ENCODE data around the gene ZMYND15. TPM values are rescaled to one million over a fixed set of nuclear protein-coding genes. Genes with fewer than 3 reads are reported as not detected.
A peak's percentile ranks its signal among the peaks of the same experiment; 100 is the strongest.

The ZMYND15 gene
- total RNA-seq, 1 donor from 2014 or later: not detected

DNA sequence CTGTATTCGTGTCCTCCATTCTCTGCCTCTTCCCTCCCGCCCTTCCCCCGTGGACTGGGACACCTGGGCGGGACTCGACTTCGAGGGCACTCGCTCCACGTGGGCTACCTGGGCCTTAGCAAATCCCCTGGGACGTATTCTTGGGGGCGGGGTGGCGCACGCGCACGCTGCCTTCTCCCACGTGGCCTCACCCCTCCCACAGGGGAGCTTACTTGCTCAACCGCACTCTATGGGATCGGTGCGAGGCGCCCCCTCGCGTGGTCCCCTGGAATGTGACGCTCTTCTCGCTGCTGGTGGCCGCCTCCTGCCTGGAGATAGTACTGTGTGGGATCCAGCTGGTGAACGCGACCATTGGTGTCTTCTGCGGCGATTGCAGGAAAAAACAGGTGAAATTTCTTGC is 43.0 kb downstream of the ZMYND15 start:
- TF ChIP-seq, protein P1, sequence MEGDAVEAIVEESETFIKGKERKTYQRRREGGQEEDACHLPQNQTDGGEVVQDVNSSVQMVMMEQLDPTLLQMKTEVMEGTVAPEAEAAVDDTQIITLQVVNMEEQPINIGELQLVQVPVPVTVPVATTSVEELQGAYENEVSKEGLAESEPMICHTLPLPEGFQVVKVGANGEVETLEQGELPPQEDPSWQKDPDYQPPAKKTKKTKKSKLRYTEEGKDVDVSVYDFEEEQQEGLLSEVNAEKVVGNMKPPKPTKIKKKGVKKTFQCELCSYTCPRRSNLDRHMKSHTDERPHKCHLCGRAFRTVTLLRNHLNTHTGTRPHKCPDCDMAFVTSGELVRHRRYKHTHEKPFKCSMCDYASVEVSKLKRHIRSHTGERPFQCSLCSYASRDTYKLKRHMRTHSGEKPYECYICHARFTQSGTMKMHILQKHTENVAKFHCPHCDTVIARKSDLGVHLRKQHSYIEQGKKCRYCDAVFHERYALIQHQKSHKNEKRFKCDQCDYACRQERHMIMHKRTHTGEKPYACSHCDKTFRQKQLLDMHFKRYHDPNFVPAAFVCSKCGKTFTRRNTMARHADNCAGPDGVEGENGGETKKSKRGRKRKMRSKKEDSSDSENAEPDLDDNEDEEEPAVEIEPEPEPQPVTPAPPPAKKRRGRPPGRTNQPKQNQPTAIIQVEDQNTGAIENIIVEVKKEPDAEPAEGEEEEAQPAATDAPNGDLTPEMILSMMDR (IDR thresholded peaks at IDR 0.05; ENCODE audit: unreplicated experiment): no peak
- peak overlapping the region; percentile 8 for H3K4me3 Mint-ChIP-seq (ENCODE audit: unreplicated experiment)
- peaks cover 4% of the 10 kb centered on the region for H3K27me3 Mint-ChIP-seq (ENCODE audit: unreplicated experiment)
- no peak overlapping the region for H3K27ac Mint-ChIP-seq (ENCODE audit: unreplicated experiment)
- peaks cover 5% of the 10 kb centered on the region for H3K4me1 Mint-ChIP-seq (ENCODE audit: unreplicated experiment)
- H3K9me3 Mint-ChIP-seq (ENCODE audit: unreplicated experiment): no peaks in the 10 kb centered on the region
- DNase-seq (ENCODE audit: low spot score): no peak
- no peaks in the 10 kb centered on the region for H3K36me3 Mint-ChIP-seq (ENCODE audit: low read depth, unreplicated experiment)

DNA sequence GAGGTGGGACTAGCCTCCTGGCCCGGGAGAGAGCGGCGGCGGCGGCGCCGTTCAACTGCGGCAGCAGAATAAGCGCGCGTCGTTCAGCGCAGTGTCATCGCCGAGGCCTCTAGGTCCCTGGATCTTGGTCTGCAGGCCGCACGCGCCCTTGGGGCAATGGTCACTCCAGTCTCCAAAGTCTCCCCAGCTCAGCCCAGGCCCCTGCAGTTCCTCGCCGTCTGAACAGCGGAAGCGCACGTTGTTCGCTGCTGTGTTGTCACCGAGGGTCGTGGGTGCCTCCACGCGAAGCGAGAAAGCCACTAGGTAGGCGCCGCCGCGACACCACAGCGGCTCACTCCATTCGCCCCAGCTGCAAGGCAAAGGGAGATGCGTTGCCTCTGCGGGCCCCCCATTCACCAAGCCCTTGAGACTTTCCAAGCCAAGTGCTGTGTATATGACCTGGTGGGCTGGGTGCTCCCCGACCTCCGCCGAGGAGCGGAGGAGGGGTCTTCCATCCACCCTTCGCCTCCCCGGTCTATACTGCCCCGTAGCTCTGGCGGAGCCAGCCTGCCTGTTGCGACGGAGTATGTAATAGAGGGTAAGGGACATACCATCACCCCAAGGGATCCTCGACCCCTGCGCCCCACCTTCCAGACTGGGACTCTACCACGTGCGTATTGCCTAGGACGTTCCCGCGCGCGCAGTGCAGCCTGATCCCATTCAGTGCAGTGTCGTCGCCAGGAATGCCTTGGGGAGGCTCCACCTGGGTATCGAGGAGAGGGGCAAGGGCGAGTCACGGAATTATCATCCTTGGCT is 45.9 kb downstream of the ZMYND15 start:
- peaks cover 5% of the 10 kb centered on the region for H3K4me1 Mint-ChIP-seq (ENCODE audit: unreplicated experiment)
- H3K27ac Mint-ChIP-seq (ENCODE audit: unreplicated experiment): no peak overlapping the region
- DNase-seq (ENCODE audit: low spot score): no peak
- TF ChIP-seq, protein P1 (IDR thresholded peaks at IDR 0.05; ENCODE audit: unreplicated experiment): no peak
- peaks cover 6% of the 10 kb centered on the region for H3K27me3 Mint-ChIP-seq (ENCODE audit: unreplicated experiment)
- no peaks in the 10 kb centered on the region for H3K9me3 Mint-ChIP-seq (ENCODE audit: unreplicated experiment)
- H3K36me3 Mint-ChIP-seq (ENCODE audit: low read depth, unreplicated experiment): peaks cover 3% of the 10 kb centered on the region
- no peak overlapping the region for H3K4me3 Mint-ChIP-seq (ENCODE audit: unreplicated experiment)

DNA sequence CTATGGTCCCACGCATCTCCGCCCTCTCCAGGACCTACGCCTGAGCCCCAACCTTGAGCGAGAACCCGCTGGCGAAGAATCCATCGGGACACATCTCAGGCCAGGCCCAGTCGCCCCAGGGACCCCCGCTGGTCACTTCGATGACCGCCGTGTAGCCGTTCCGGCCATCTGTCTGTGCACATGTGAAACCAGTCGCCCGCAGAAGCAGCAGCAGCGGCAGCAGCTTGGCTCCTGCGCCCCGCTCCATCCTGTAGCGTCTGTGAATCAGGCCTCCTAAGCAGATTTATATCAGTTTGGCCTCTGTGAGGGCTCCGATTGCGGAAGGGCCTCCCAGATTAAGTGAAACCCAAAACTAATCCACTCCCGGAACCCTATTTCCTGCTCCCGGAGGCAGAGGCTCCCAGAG is 46.5 kb downstream of the ZMYND15 start, which contains the start of gene VMO1:
TSS of gene VMO1 (minus strand) at position 259 of the 406 bp plus-strand sequence. CDS start at position 247, 12 bp downstream.
- TF ChIP-seq, protein P1 (IDR thresholded peaks at IDR 0.05; ENCODE audit: unreplicated experiment): no peak
- Mint-ChIP-seq H3K27me3 (ENCODE audit: unreplicated experiment) (peaks cover 9% of the 10 kb centered on the region), H3K27ac (ENCODE audit: unreplicated experiment) (no peak within 1 kb of the TSS), H3K9me3 (ENCODE audit: unreplicated experiment) (no peaks in the 10 kb centered on the region), H3K4me1 (ENCODE audit: unreplicated experiment) (peaks cover 8% of the 10 kb centered on the region), H3K4me3 (ENCODE audit: unreplicated experiment) (no peak within 1 kb of the TSS), H3K36me3 (ENCODE audit: low read depth, unreplicated experiment) (peaks cover 3% of the 10 kb centered on the region)
- no peak for DNase-seq (ENCODE audit: low spot score)

DNA sequence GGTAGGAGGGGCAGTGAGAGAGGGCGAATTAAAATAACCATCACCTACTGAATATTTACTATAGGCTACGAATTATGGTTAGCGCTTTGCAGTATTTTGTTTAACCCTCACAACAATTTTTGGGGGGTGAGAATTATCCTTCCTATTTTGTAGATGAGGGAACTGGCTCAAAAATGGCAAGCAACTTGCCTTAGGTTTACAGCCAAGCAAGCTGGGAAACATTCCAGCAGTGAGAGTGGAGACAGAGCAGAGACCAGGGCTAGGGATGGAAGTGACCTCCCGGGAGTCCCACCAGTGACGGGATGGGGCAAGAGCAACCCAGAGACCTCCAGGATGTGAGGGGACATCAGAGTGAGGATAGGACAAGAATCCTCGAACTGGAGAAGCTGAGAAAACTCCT is 46.9 kb downstream of the ZMYND15 start:
- Mint-ChIP-seq H3K4me1 (ENCODE audit: unreplicated experiment) (peaks cover 8% of the 10 kb centered on the region), H3K36me3 (ENCODE audit: low read depth, unreplicated experiment) (peaks cover 3% of the 10 kb centered on the region), H3K4me3 (ENCODE audit: unreplicated experiment) (no peak overlapping the region), H3K27ac (ENCODE audit: unreplicated experiment) (no peak overlapping the region), H3K9me3 (ENCODE audit: unreplicated experiment) (no peaks in the 10 kb centered on the region), H3K27me3 (ENCODE audit: unreplicated experiment) (peaks cover 11% of the 10 kb centered on the region)
- TF ChIP-seq, protein P1 (IDR thresholded peaks at IDR 0.05; ENCODE audit: unreplicated experiment): no peak
- DNase-seq (ENCODE audit: low spot score): no peak

DNA sequence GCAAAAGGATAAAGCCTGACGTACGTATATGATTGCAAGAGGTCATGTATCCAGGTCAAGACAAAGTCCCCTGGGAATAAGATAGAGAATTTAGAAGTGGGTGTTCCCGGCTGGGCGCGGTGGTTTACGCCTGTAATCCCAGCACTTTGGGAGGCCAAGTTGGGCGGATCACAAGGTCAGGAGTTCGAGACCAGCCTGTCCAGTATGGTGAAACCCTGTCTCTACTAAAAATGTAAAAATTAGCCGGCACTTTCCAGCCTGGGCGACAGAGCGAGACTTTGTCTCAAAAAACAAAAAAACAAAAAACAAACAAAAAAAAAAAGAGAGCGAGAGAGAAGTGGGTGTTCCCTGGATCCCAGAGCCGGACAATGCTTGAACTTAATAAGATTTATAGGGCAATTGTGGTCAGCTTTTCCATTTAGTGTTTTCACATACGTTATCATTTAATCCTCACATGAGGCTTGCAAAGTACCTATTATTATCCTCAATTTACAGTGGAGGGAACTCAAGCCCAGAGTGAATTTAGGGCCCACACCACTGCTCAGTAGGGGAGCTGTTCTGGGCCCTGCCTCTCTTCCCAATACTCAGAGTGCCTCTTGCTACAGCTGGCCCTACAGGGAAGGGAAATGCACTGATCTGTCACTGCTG is 48.6 kb downstream of the ZMYND15 start:
- no peak overlapping the region for H3K27ac Mint-ChIP-seq (ENCODE audit: unreplicated experiment)

More for the DNA sequence above, 48.6 kb downstream of the ZMYND15 start:
- Mint-ChIP-seq H3K4me3 (ENCODE audit: unreplicated experiment) (peak overlapping the region; percentile 73), H3K9me3 (ENCODE audit: unreplicated experiment) (no peaks in the 10 kb centered on the region), H3K4me1 (ENCODE audit: unreplicated experiment) (peaks cover 8% of the 10 kb centered on the region), H3K36me3 (ENCODE audit: low read depth, unreplicated experiment) (peaks cover 3% of the 10 kb centered on the region), H3K27me3 (ENCODE audit: unreplicated experiment) (peaks cover 8% of the 10 kb centered on the region)
- DNase-seq (ENCODE audit: low spot score): no peak
- TF ChIP-seq, protein P1 (IDR thresholded peaks at IDR 0.05; ENCODE audit: unreplicated experiment): no peak
